Endothelial cell of hepatic sinusoid (primary cell): Measurements from ENCODE around the gene RSBN1L.
"Not testable (repeated sequence)": the region's sequence is repeated elsewhere in the genome, so short reads cannot be mapped to it uniquely, and the experiment has no call there.

Experiments
- in situ Hi-C: cut with HindIII; loops from 2 replicates; pipeline ENCODE4 v1.10.0; 2017; ENCODE audit warnings: low sequenced_read_pairs

RSBN1L gene

DNA sequence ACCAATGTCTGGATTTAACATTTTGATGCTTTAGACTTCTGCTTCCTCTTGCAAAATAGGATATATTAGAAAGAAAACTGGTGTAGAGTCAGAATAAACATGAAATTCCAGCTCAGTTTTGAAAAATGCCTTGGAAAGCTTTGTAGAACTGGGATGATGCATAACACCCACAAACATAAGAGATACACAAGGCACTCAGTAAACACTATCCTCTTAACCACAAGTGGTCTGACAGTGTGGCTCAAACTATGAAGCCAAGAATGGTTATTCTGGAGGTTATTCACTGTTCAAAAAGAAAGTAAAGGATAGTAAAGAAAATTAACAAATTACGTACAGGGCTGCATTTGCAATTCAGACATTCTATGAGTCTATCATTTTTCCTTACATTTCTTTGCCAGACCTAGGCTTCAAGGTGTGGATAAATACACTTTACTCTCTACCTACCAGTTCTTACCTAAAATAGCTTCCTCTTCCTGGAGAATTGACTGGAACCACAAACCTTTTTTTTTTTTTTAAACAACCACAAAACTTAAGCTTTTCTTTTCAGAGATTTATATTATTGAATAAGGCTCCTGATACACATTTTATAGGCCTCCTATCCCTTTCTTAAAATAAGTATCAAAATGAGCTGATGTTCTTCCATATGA lies 9.0 kb upstream of the RSBN1L start:
- in situ Hi-C loops: no loop called here

DNA sequence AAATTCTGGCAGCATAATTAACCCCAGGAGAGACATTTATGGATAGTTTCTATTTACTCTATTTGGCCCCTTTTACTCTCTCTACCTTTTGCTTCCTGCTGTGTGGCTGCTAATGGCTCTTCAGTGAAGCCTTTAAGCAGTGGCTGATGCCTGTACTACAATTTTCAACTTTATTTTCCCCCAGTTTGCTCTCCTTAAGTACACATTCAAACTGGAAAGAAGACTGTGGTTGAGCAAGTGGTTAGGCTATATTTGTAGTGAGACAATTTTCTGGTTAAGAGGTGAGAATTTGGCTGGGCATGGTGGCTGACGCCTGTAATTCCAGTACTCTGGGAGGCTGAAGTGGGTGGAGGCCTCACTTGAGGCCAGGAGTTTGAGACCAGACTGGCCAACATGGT lies 8.5 kb upstream of the RSBN1L start:
- in situ Hi-C loops: no loop called here

DNA sequence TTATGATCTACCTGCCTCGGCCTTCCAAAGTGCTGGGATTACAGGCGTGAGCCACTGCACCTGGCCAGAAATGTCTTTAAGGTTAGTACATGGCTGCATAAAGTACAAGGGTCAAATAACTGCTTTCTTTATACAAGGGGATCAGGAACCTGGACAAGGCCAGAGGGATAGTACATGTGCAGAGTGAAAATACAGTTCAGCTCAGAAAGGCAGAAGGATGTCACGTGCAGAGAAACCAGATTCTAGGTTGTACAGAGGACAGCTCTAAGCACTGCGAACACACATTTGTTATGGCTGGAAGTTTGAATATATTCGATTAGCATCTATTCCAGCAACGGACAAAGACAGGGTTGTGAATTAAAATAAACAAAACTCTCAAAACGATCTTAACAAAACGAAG lies 6.0 kb upstream of the RSBN1L start:
- in situ Hi-C loops: no loop called here

DNA sequence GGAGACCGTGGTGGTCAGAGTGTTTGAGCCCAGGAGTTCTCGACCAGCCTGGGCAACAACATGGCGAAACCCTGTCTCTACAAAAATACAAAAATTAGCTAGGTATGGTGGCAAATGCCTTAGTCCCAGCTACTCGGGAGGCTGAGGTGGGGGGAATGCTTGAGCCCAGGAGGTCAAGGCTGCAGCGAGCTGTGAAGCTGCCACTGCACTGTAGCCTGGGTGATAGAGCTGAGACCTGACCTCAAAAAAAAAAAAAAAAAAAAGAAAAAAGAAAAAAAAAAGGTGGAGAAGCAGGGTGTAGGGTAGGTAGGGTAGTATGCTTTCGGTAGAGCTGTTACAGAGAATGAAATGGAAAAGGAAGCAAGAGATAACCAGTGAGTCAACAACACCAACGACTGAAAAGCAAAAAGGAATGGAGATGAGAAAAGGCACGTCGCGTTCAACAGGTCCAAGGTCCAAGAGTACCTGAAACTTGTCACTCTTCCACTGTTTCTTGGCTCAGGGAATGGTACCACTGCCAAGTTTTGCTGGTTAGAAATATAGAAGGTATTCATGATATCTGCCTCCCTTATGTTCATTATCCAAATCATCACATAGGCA lies 4.3 kb upstream of the RSBN1L start:
- in situ Hi-C loops: no loop called here

DNA sequence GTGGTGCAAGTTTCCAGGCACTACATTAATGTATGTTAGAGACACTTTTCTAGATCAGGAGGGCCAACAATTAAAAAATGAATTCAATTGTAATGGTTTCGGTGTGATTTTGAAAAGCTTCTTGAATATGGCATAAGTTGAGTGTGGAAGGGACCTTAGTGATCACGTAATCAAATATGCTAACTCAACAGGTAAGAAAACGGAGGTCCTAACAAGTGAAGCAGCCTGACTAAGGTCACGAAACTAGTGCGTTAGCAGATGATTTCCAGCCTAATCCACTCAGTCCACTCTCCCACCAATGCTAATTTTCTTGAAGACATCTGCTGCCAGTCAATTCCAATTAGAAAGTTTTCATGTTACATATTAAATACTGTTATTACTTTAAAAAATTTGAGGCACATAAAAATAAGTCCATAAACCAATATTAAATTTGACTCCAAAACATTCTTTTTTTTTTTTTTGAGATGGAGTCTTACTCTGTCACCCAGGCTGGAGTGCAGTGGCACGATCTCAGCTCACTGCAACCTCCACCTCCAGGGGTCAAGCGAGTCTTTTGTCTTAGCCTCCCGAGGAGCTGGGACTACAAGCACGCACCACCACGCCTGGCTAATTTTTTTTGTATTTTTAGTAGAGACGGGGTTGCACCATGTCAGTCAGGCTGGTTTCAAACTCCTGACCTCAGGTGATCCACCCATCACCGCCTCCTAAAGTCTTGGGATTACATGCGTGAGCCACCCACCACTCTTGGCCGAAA lies 2.3 kb upstream of the RSBN1L start:
- in situ Hi-C loops: no loop called here

DNA sequence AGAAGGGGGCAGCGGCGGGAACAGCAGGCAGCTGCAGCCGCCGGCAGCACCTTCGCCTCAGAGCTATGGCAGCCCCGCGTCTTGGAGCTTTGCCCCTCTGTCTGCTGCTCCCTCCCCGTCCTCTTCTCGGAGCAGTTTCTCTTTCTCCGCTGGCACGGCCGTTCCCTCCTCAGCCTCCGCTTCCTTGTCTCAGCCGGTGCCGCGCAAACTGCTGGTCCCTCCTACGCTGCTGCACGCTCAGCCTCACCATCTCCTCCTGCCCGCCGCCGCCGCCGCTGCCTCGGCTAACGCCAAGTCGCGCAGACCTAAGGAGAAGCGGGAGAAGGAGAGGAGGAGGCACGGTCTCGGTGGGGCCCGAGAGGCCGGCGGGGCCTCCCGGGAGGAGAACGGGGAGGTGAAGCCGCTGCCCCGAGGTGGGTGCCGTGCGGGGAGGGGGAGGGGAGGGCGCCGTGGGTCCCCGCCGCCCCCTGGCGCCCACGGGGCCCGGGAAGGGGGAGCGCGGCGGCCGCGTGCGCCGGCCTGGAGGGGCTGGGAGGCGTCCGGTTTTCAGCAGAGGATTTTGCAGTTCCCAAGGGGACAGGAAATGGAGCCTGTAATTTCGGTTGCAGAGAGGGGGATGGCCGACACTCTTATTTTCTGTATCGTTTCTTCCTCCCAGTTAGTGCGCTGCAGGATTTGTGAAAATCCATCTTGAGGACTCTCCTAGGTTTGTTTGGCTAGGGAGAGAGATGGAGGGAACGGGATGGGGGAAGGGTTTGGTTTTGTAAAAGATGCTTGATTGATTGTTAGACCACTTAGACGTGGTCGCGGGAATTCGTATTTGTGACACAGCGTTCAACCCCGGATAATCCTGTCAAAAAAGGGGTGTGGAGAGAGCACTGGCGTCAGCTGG lies 630 bp downstream of the RSBN1L start:
- in situ Hi-C loops: loop anchor here (5.0 kb wide), 1 partner anchor 50 kb away; no protein-coding TSS in a partner anchor

DNA sequence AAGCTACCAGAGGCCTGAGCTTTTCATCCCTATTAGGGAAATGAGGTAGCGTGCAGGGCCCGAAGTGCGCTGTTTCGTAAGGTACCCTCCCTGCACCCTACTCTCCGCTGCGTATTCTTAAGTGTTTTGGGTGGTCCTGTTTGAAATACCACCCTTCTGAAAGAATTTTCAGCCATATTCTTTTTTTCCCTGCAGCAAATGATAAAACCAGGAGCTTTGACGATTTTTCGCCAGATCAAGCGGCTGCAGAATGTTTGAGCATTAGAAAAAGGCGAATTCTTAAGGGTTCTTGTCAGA lies 1.2 kb downstream of the RSBN1L start:
- in situ Hi-C loops: loop anchor here (5.0 kb wide), 1 partner anchor 50 kb away; no protein-coding TSS in a partner anchor

DNA sequence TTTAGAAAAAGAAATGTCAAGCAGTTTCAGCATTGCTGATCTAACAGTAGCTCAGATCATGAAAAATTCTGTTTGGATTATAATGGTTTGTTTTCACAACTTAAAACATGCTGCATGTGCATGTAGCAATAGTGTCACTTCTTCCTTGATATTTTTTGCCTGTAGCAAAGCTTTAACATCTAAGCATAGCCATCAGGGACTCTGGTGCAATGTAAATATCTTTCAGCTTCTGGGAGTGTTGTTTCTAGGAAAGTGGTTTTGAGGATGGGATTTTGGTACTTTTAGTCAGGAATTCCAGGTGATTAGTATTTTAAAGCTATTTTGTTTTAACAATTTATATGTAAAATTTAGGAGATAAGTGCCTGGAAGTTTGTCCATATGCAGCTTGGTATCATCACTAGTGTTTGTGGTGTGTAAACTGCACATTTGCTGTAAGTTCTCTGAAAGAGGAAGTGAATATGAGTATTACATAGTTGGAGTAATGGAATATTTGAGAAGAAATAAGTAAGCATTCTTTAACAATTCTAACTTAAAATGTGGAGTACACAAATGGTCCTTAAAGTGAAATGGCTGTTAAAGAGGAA lies 1.9 kb downstream of the RSBN1L start:
- in situ Hi-C loops: loop anchor here (5.0 kb wide), 1 partner anchor 49 kb away; no protein-coding TSS in a partner anchor

DNA sequence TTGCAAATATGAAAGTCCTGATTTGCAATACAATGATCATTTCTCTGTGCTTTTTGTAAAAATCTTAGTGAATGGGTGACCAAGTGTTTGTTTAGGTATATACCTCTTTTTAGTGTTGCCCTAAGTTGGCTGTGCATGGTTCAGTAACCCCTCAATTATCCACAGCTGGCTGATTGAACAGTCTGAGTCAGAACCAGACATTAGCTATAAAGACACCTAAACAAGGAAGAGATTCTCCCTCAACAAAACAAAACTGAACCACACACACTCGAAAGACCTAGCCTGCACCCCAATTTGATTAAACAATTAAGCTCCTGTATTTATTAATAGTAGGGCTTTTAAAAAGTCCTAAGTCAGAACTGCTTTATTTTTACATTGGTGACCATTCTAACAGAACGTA lies 2.8 kb downstream of the RSBN1L start:
- in situ Hi-C loops: loop anchor here (5.0 kb wide), 1 partner anchor 48 kb away; no protein-coding TSS in a partner anchor

DNA sequence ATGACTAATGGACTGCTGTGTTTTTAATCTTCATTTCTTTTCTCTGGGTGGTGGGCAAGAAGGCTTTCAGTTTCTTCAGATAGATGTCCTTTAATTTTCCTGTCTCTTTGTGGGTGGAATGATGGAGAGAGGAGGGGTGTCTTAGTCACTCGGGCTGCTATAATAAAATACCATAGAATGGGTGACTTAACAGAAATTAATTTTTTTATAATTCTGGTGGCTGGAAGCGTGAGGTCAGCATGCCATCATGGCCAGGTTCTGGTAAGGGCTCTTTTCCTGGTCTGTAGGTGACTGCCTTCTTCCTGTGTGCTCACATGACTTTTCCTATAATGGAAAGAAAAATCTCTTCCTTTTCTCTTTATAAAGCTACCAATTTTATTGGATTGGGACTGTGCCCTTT lies 6.3 kb downstream of the RSBN1L start:
- in situ Hi-C loops: no loop called here

DNA sequence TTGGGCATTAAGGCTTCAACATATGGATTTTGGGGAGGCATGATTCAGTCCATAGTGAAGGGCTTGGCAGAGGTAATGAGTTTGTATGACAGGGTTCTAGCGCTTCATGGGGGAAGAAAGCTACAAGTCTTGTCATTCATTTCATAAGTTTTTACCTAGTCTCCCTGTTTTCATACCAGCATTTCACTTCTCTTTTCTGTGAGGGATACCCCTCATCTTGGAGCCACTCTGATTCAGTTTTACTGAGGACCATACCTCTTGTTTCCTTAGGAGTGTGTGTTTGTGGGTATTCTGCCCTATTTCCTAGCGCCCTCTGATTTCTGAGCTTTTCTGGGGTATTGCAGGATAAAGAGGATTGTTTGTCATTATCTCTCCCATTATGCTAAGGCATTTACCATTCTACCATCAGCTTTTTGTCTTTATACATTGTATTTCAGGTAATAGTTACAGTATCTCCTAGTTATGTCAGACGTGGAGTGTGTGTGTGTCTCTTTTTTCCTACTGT lies 6.8 kb downstream of the RSBN1L start:
- in situ Hi-C loops: no loop called here

DNA sequence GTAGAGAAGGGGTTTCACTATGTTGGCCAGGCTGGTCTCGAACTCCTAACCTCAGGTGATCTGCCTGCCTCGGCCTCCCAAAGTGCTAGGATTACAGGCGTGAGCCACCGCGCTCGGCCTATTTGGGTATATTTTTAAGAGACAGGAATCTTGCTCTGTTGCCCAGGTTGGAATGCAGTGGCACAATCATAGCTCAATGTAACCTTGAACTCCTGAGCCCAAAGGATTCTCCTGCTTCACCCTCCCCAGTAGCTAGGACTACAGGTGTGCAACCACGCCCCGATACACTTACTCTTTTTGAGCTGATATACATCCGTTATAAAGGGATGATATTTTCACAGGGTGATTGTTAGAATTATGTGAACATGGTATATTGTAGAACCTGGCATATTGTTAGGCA lies 7.4 kb downstream of the RSBN1L start:
- in situ Hi-C loops: not testable (repeated sequence)

DNA sequence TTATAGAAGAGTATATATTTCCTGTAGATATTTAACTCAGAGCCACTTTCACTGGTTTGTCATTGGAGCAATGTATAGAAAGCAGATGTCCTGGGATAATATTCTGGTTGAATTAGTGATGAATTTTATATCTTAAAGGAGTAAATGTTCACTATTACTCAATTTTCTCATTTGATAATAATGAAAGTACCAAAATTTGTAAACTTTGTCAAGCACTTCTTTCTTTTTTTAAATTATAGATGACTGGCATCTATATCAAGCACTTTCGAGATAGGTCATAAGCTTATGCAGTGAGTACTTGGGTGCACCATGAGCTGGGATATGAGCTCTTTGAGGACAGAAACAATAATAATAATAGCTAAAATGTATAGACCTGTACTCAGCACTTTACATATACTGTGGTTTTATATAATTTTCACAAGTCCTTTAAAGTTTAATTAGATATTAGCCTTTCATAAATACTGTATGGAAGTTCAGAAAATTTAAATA lies 11.3 kb downstream of the RSBN1L start:
- in situ Hi-C loops: no loop called here

DNA sequence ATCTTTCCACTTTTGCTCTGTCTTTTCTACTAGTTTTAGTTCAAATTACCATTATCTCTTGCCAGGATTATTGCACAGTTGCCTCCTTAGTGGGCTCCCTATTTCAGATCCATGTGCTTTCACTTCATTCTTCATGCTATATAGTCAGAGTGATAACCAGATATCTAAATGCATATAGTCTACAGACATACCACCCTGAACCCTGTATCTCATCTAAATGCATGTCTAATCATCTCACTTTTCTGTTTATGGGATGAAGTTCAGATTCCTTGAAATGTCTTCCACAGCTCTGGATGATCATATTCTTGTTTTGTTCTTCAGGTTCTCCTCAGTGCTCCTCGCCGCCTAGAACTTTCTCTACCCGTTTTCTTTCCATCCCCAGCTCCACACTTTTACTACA lies 13.8 kb downstream of the RSBN1L start:
- in situ Hi-C loops: no loop called here

DNA sequence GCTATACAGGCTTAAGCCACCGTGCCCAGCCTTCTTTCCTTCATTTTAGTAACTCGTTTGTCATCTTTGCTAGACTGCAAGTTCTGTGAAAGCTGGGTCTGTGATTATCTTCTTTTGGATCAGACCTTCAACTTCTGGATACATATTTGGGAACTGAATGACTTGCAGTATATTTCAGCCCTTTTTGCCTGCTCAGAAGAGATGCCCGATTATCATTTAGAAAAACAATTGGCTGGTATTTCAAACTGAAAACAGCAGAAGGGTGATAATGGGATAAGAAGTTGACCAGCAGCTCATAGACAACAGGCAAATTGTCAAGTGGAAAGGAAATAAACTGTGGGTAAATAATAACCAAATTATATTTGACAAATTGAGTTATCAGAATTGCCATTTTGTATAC lies 14.6 kb downstream of the RSBN1L start:
- in situ Hi-C loops: no loop called here

DNA sequence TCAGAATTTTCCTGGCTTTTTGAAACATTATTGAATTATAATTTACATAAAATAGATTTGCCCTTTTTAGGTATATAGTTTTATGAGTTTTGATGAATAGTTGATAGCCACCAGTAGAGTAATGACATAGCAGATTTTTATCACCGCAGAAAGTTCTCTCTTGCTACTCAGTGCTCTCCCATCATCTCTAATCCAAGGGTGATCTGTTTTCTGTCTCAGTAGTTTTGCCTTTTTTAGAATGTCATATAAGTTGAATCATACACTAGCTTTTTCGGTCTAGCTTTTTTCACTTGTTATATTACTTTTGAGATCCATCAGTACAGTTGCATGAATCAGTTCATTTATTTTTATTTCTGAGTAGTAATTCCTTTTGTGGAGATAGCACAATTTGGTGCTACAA lies 17.9 kb downstream of the RSBN1L start:
- in situ Hi-C loops: no loop called here

DNA sequence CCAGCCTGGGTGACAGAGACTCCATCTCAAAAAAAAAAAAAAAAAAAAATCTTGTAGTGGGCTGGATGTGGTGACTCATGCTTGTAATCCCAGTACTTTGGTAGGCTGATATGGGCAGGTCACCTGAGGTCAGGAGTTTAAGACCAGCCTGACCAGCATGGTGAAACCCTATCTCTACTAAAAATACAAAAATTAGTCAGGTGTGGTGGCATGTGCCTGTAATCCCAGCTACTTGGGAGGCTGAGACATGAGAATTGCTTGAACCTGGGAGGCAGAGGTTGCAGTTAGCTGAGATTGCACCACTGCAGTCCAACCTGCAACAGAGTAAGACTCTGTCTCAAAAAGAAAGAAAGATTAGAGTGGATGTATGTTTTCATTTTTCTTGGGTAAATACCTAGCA lies 18.7 kb downstream of the RSBN1L start:
- in situ Hi-C loops: not testable (repeated sequence)

DNA sequence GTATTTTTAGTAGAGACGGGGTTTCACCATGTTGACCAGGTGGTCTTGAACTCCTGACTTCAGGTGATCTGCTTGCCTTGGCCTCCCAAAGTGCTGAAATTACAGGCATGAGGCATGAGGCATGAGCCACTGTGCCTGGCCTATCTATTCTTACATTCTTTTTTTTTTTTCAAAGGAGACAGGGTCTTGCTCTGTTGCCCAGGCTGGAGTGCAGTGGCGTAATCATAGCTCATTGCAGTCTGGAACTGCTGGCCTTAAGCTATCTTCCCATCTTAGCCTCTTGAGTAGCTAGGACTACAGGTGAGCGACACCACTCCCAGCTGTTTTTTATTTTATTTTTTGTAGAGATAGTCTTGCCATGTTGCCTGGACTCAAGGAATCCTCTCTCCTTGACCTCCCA lies 20.5 kb downstream of the RSBN1L start:
- in situ Hi-C loops: no loop called here

DNA sequence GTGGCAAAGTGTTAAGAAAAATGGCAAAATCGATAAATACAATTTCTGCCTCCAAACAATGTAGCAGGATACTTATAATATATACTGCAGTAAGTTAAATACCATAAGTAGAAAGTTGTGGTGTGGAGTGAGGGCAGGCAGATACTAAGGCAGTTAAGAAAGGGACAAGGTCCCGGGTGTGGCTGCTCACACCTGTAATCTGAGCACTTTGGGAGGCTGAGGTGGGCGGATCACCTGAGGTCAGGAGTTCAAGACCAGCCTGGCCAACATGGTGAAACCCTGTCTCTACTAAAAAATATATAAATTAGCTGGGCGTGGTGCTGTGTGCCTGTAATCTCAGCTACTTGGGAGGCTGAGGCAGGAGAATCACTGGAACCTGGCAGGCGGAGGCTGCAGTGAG lies 21.3 kb downstream of the RSBN1L start:
- in situ Hi-C loops: not testable (repeated sequence)

DNA sequence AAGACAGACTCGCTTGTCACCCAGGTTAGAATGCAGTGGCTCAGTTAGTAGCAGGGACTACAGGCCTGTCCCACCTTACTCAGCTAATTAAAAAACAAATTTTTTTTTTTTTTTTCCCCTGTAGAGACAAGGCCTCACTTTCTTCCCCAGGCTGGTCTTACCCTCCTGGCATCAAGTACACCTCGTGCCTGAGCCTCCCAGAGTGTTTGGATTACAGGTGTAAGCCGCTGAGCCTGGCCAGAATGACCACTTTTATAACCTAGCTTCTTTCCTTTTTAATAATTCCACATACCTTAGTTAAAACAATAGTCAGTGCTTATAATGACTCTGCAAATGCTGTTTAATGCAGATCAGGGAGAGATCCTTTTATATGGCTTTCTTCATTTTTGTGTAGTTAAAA lies 31.3 kb downstream of the RSBN1L start:
- in situ Hi-C loops: no loop called here
